ENCODE data around the gene PHLPP1. TPM values are rescaled to one million over a fixed set of nuclear protein-coding genes. Genes with fewer than 3 reads are reported as not detected.

The PHLPP1 gene
- total and polyA plus RNA-seq, 2 donors, result 6.6 to 27.3 TPM

GRCh38 chr18:62741118-62741566 lies 25.8 kb downstream of the PHLPP1 start:
- DNase-seq (ENCODE audit: extremely low spot score), result no peak
- H3K27ac ChIP-seq (ENCODE audit: low read depth), result peak overlapping the region; percentile 56
- H3K36me3 ChIP-seq (ENCODE audit: insufficient read depth), result no peaks in the 10 kb centered on the region
- no peaks in the 10 kb centered on the region for H3K4me1 ChIP-seq (ENCODE audit: insufficient read depth)
- WGBS, result 16% methylated on average over 4 of the region's 4 CpGs
- no peak overlapping the region for H3K4me3 ChIP-seq (ENCODE audit: low read depth, low read length)

GRCh38 chr18:62741584-62741983 lies 26.2 kb downstream of the PHLPP1 start:
- Histone ChIP-seq H3K4me3 (ENCODE audit: low read depth, low read length) (no peak overlapping the region), H3K27ac (ENCODE audit: low read depth) (peak overlapping the region; percentile 6), H3K4me1 (ENCODE audit: insufficient read depth) (no peaks in the 10 kb centered on the region), H3K36me3 (ENCODE audit: insufficient read depth) (no peaks in the 10 kb centered on the region)
- 74% methylated on average over 4 of the region's 4 CpGs for WGBS
- no peak for DNase-seq (ENCODE audit: extremely low spot score)

DNA sequence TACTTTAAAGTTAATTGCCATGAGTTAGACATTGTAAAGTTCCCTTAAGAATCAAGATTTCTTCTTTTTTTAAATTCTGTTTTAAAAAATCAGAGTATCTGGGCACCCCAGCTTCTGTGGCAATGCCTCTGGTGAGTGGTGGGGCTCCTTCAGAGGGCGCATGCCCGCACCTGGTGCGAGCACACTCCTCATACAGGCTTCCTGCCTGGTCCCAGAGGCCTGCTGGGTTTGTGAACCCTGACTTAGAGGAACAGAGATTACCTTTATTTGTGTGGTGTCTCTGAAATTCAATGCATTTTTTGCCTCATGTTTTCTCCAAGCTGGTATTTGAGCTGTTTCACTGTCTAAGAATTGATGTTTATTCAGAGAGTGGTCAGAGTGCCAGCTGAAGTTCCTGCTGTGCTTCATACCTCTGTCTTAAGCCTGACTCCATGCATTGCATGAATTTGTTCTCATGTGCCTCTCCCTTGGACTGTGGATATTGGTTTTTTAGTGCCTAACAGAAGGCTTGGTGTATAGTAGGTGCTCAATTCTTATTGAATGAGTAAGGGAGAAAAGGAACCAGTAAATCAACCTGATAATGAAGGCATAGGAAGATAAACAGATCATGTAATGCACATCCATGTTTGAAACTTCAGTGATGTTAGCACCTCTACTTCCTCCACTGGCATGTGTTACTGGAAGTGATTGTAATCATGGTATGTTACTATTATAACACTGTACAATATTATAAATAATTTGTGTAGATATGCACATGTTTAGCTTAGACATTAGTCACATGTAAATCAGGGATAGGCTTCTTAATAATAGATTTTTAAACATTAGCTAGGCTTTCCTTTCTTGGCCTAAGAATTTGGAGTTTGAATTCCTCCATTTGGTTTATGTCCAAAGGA lies 29.0 kb downstream of the PHLPP1 start:
- Histone ChIP-seq H3K36me3 (ENCODE audit: insufficient read depth) (no peaks in the 10 kb centered on the region), H3K4me3 (ENCODE audit: low read depth, low read length) (no peak overlapping the region), H3K4me1 (ENCODE audit: insufficient read depth) (no peaks in the 10 kb centered on the region), H3K27ac (ENCODE audit: low read depth) (no peak overlapping the region)
- DNase-seq (ENCODE audit: extremely low spot score), result no peak
- 98% methylated on average over 3 of the region's 3 CpGs for WGBS

GRCh38 chr18:62745089-62745751 lies 29.9 kb downstream of the PHLPP1 start:
- 72% methylated on average over 3 of the region's 3 CpGs for WGBS
- no peaks in the 10 kb centered on the region for H3K4me1 ChIP-seq (ENCODE audit: insufficient read depth)
- DNase-seq (ENCODE audit: extremely low spot score), result no peak
- H3K4me3 ChIP-seq (ENCODE audit: low read depth, low read length), result no peak overlapping the region
- H3K27ac ChIP-seq (ENCODE audit: low read depth), result no peak overlapping the region
- no peaks in the 10 kb centered on the region for H3K36me3 ChIP-seq (ENCODE audit: insufficient read depth)

- H3K4me3 ChIP-seq (ENCODE audit: low read depth, low read length), result no peak overlapping the region
- no peaks in the 10 kb centered on the region for H3K36me3 ChIP-seq (ENCODE audit: insufficient read depth)
- H3K27ac ChIP-seq (ENCODE audit: low read depth), result no peak overlapping the region
- WGBS, result 86% methylated on average over 6 of the region's 6 CpGs
- DNase-seq (ENCODE audit: extremely low spot score), result no peak
- peaks cover 3% of the 10 kb centered on the region for H3K4me1 ChIP-seq (ENCODE audit: insufficient read depth)
Observed at GRCh38 chr18:62749389-62749788, 34.0 kb downstream of the PHLPP1 start.

DNA sequence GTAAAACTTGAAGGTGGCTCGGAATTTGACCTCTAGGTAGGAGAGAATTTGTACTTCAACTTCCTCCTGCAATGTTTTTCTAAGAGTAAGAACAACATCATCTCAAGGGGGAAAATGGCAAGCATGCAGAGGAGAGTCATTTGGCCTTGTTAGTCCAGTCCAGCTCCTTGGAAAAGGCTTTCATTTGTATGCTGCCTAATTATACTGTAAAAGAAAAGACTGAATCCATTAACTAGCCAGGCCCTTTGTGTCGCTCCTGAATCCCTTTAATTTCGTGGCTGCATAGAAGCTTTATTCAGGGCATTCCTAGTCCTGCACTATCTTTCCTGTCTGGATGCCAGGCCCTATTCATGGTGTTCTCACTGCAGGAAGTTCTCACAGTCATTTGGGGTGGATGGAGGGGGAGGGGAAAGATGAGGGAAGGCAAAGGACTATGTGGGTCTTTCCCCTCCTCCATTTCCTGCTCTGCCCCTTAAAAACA lies 36.0 kb downstream of the PHLPP1 start:
- DNase-seq (ENCODE audit: extremely low spot score), result no peak
- Histone ChIP-seq H3K4me3 (ENCODE audit: low read depth, low read length) (no peak overlapping the region), H3K4me1 (ENCODE audit: insufficient read depth) (peaks cover 4% of the 10 kb centered on the region), H3K27ac (ENCODE audit: low read depth) (no peak overlapping the region), H3K36me3 (ENCODE audit: insufficient read depth) (no peaks in the 10 kb centered on the region)
- WGBS, result 40% methylated on average over 3 of the region's 3 CpGs

GRCh38 chr18:62751977-62752376 lies 36.6 kb downstream of the PHLPP1 start:
- Histone ChIP-seq H3K4me3 (ENCODE audit: low read depth, low read length) (no peak overlapping the region), H3K4me1 (ENCODE audit: insufficient read depth) (peaks cover 4% of the 10 kb centered on the region), H3K27ac (ENCODE audit: low read depth) (no peak overlapping the region), H3K36me3 (ENCODE audit: insufficient read depth) (no peaks in the 10 kb centered on the region)
- DNase-seq (ENCODE audit: extremely low spot score), result no peak
- WGBS, result 54% methylated on average over 3 of the region's 3 CpGs

DNA sequence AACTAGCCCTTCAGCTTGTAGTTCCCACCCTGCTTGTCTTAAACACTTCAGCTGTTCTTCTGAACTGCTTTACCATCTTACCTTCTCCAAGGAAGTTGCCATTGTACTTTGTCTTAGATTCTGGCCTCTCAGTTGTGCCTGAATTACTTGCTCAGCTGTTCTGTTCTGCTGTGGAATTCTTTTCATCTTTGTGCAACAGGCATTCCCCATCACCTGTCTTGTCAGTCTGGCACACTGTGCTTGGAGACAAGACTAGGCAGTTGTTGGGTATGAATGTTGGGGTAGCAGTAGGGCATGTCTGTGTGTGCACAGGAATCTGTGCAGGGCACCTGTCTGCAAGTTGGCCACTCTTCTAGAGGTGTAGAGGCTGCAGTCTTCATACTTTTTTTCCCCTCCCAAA lies 38.7 kb downstream of the PHLPP1 start:
- H3K27ac ChIP-seq (ENCODE audit: low read depth), result no peak overlapping the region
- peaks cover 4% of the 10 kb centered on the region for H3K4me1 ChIP-seq (ENCODE audit: insufficient read depth)
- no peak for DNase-seq (ENCODE audit: extremely low spot score)
- no peak overlapping the region for H3K4me3 ChIP-seq (ENCODE audit: low read depth, low read length)
- H3K36me3 ChIP-seq (ENCODE audit: insufficient read depth), result no peaks in the 10 kb centered on the region

GRCh38 chr18:62755454-62755853 lies 40.1 kb downstream of the PHLPP1 start:
- DNase-seq (ENCODE audit: extremely low spot score), result no peak
- H3K36me3 ChIP-seq (ENCODE audit: insufficient read depth), result no peaks in the 10 kb centered on the region
- H3K27ac ChIP-seq (ENCODE audit: low read depth), result no peak overlapping the region
- peaks cover 4% of the 10 kb centered on the region for H3K4me1 ChIP-seq (ENCODE audit: insufficient read depth)
- 97% methylated on average over 1 of the region's 1 CpG for WGBS
- no peak overlapping the region for H3K4me3 ChIP-seq (ENCODE audit: low read depth, low read length)

- H3K27ac ChIP-seq (ENCODE audit: low read depth), result no peak overlapping the region
- H3K4me1 ChIP-seq (ENCODE audit: insufficient read depth), result peaks cover 4% of the 10 kb centered on the region
- H3K36me3 ChIP-seq (ENCODE audit: insufficient read depth), result no peaks in the 10 kb centered on the region
- DNase-seq (ENCODE audit: extremely low spot score), result no peak
- WGBS, result 95% methylated on average over 2 of the region's 2 CpGs
- H3K4me3 ChIP-seq (ENCODE audit: low read depth, low read length), result no peak overlapping the region
Observed at GRCh38 chr18:62755946-62756345, 40.6 kb downstream of the PHLPP1 start.

DNA sequence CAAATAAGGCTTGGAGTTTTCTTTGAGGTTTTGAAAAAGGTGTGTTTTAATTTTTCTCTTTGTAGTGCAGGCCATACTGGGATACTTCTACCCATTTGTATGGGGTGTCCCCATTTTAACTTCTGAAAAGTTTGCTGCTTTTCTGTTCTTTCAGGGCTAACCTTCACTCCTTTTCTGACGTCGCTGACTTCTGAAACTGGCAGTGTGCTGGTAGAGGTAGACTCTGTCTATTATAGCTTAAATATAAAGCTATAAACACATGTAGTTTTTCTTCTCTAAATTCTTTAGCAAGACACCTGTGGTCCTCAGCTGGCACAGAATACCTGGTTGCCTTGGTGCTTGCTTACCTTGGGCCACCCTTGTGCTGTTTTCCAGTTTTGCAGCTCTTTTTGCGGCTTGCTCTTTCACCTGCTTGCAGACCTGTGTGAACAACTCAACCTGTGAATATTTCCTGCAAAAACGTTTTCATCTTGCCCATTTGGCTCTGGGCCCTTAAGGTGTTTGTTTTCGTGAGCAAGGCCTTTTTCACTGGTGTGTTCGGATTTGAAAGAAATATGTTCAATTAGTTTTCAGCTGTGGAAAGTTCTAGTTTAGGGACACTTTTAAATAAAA lies 42.2 kb downstream of the PHLPP1 start:
- H3K36me3 ChIP-seq (ENCODE audit: insufficient read depth), result no peaks in the 10 kb centered on the region
- H3K27ac ChIP-seq (ENCODE audit: low read depth), result peak overlapping the region; percentile 38
- peaks cover 1% of the 10 kb centered on the region for H3K4me1 ChIP-seq (ENCODE audit: insufficient read depth)
- DNase-seq (ENCODE audit: extremely low spot score), result peak; percentile 31
- 81% methylated on average over 6 of the region's 6 CpGs for WGBS
- no peak overlapping the region for H3K4me3 ChIP-seq (ENCODE audit: low read depth, low read length)

GRCh38 chr18:62758591-62758990 lies 43.2 kb downstream of the PHLPP1 start:
- H3K27ac ChIP-seq (ENCODE audit: low read depth), result no peak overlapping the region
- 58% methylated on average over 3 of the region's 3 CpGs for WGBS
- no peak for DNase-seq (ENCODE audit: extremely low spot score)
- no peaks in the 10 kb centered on the region for H3K36me3 ChIP-seq (ENCODE audit: insufficient read depth)
- no peak overlapping the region for H3K4me3 ChIP-seq (ENCODE audit: low read depth, low read length)
- H3K4me1 ChIP-seq (ENCODE audit: insufficient read depth), result peaks cover 1% of the 10 kb centered on the region

DNA sequence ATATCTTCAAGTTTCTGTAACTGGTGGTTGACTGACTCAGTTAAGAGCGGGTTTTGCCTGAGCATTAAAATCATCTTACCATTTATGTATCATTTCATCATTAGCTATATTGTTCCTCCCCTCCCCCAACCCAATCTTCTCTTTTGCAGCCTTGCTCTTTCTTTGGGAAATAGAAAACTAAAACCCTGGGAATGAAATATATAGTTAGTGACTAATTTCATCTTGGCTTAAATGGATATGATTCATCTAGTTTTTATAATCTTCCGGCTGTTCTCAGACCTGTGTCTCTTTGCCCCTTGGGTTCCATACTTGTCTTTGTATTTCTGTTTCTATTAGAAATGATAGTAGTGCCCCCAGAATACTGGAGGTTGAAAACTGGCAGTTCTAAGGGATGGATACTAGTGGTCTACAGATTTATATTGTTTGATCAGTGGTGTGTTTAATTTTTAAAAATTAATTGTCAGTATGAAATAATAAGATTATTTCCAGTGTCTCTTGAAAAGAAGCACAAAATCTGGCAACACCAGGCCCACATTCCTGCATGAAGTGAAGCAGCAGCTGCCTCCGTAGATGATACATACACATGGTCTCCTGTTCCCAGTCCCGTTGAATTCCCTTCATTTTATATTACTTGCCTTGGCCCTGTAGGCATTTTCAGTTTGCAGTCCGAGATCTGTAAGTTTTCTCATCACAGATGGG lies 44.5 kb downstream of the PHLPP1 start:
- Histone ChIP-seq H3K4me1 (ENCODE audit: insufficient read depth) (peaks cover 1% of the 10 kb centered on the region), H3K4me3 (ENCODE audit: low read depth, low read length) (no peak overlapping the region), H3K36me3 (ENCODE audit: insufficient read depth) (peaks cover 1% of the 10 kb centered on the region), H3K27ac (ENCODE audit: low read depth) (no peak overlapping the region)
- no peak for DNase-seq (ENCODE audit: extremely low spot score)
- 62% methylated on average over 5 of the region's 5 CpGs for WGBS

Data from urinary bladder (tissue), 4 donors.